KG1 (cell line): ENCODE results near the gene SIX1.

Experiments
- DNase-seq: peaks from one replicate; lab custom pipeline; 2025; lab: John Stamatoyannopoulos, UW

SIX1 gene

GRCh38 chr14:60655119-60655897, 6.0 kb upstream of the SIX1 start:
- no peak for DNase-seq

GRCh38 chr14:60654334-60654821, 5.1 kb upstream of the SIX1 start:
- DNase-seq: no peak

GRCh38 chr14:60653701-60654161, 4.5 kb upstream of the SIX1 start:
- no peak for DNase-seq

- no peak for DNase-seq
Observed at GRCh38 chr14:60652674-60653651, 3.7 kb upstream of the SIX1 start.

- DNase-seq: no peak
Observed at GRCh38 chr14:60651796-60652673, 2.8 kb upstream of the SIX1 start.

- no peak for DNase-seq
Observed at GRCh38 chr14:60651086-60651795, 2.0 kb upstream of the SIX1 start.

GRCh38 chr14:60650373-60650961, 1.2 kb upstream of the SIX1 start:
- no peak for DNase-seq

- DNase-seq: no peak
Observed at GRCh38 chr14:60649875-60650372, 647 bp upstream of the SIX1 start.

- no peak for DNase-seq
Observed at GRCh38 chr14:60648249-60648933, 886 bp downstream of the SIX1 start.

- no peak for DNase-seq
Observed at GRCh38 chr14:60647837-60648248, 1.4 kb downstream of the SIX1 start.

GRCh38 chr14:60647081-60647836, 2.0 kb downstream of the SIX1 start:
- DNase-seq: no peak

- no peak for DNase-seq
Observed at GRCh38 chr14:60646226-60646818, 3.0 kb downstream of the SIX1 start.

- no peak for DNase-seq
Observed at GRCh38 chr14:60645126-60645741, 4.0 kb downstream of the SIX1 start.

GRCh38 chr14:60644666-60645065, 4.6 kb downstream of the SIX1 start:
- no peak for DNase-seq

- DNase-seq: no peak
Observed at GRCh38 chr14:60643463-60644314, 5.6 kb downstream of the SIX1 start.

- no peak for DNase-seq
Observed at GRCh38 chr14:60643141-60643462, 6.2 kb downstream of the SIX1 start.
